K562 (cell line): ENCODE data around the gene NUF2. TPM values are rescaled to one million over a fixed set of nuclear protein-coding genes. Genes with fewer than 3 reads are reported as not detected.

ENCODE experiments used
- ATAC-seq: fragments of 200-7000 bp; cut with Tn5 transposase; 3 replicates; pipeline ENCODE4 v1.9.1; 2020; ENCODE audit warnings: moderate library complexity
- BruUV-seq: library from RNA; stranded (reverse); fragments of 400-500 nt; replicated peaks from 2 replicates; lab custom pipeline; 2021; lab: Mats Ljungman, UMichigan
- CTCF ChIA-PET: fragments of 300-600 bp; formaldehyde crosslinking; extraction: SDS; loops from one replicate; lab custom pipeline; 2021; ENCODE audit warnings: low intra/inter-chr PET ratio; lab: Yijun Ruan, JAX
- POLR2A ChIA-PET: fragments of 300-600, 350-650 bp; sonication (Branson Sonifier 250); formaldehyde crosslinking; extraction: SDS; loops from one replicate; lab custom pipeline; 2021; ENCODE audit warnings: antibody characterized with exemption, inconsistent platforms; lab: Yijun Ruan, JAX
- DNase-seq, 4 experiments: peaks; one replicate each; pipeline versions ENCODE4 v3.0.0 to v3.0.0-alpha.2; 2011 to 2018; ENCODE audit warnings: low spot score in 3 of 4, mixed read lengths in 3 of 4; ENCODE audit errors: extremely low read depth in 1 of 4
- FAIRE-seq: peaks from 2 replicates; lab custom pipeline; 2011; peaks lifted over from hg19 to GRCh38; lab: Jason Lieb, UNC
- H2AFZ ChIP-seq: 2 replicates; pipeline ENCODE4 v1.6.0; 2011; ENCODE audit warnings: low read depth, low read length, control low read depth, inconsistent platforms
- H3K27ac ChIP-seq: fragments of 200-600 bp; 3 replicates; pipeline ENCODE4 v1.8.0; 2011; ENCODE audit warnings: low read depth, mild to moderate bottlenecking, control low read depth, inconsistent platforms, low read length, moderate library complexity, mixed read lengths; ENCODE audit errors: extremely low read depth
- H3K27me3 ChIP-seq, 2 experiments: fragments of 300-600 bp in 1 of 2; 2 replicates in 1 of 2; 3 replicates in 1 of 2; pipeline versions ENCODE4 v1.6.0 to v1.8.0; 2011; ENCODE audit warnings: inconsistent platforms in 2 of 2, low read length in 2 of 2, mild to moderate bottlenecking in 1 of 2, mixed read lengths in 1 of 2, moderate library complexity in 1 of 2; ENCODE audit not compliant: control insufficient read depth in 2 of 2, insufficient read depth in 2 of 2
- H3K36me3 ChIP-seq: fragments of 300-600 bp; 3 replicates; pipeline ENCODE4 v1.8.0; 2011; ENCODE audit warnings: mild to moderate bottlenecking, low read length, inconsistent platforms; ENCODE audit not compliant: control insufficient read depth, insufficient read depth
- H3K4me1 ChIP-seq, 2 experiments: fragments of 200-600 bp in 1 of 2; replicated peaks in 1 of 2; 2 replicates in 1 of 2; 3 replicates in 1 of 2; pipeline versions ENCODE4 v1.5.1 to v1.8.0; 2011; ENCODE audit warnings: inconsistent platforms in 2 of 2, low read length in 2 of 2, mild to moderate bottlenecking in 1 of 2, mixed read lengths in 1 of 2, moderate library complexity in 1 of 2; ENCODE audit not compliant: control insufficient read depth in 2 of 2, insufficient read depth in 2 of 2
- H3K4me2 ChIP-seq: 2 replicates; pipeline ENCODE4 v1.6.1; 2011; ENCODE audit warnings: low read length, control low read depth, inconsistent platforms, mixed read lengths; ENCODE audit not compliant: insufficient read depth
- H3K4me3 ChIP-seq: fragments of 200-600 bp; sonication (generic), shearing (Covaris generic); 2 replicates; pipeline ENCODE4 v1.5.1; 2016; ENCODE audit warnings: control low read depth, inconsistent platforms
- H3K79me2 ChIP-seq: fragments of 200-600 bp; 3 replicates; pipeline ENCODE4 v1.8.0; 2011; ENCODE audit warnings: low read length, inconsistent platforms; ENCODE audit not compliant: control insufficient read depth, insufficient read depth
- H3K9ac ChIP-seq, 2 experiments: 2 replicates each; pipeline versions ENCODE4 v1.6.0 to v1.6.1; 2011; ENCODE audit warnings: low read depth in 2 of 2, low read length in 2 of 2, control low read depth in 1 of 2, inconsistent platforms in 1 of 2, mild to moderate bottlenecking in 1 of 2, mixed read lengths in 1 of 2; ENCODE audit not compliant: insufficient read depth in 1 of 2
- H3K9me1 ChIP-seq: one replicate; pipeline ENCODE4 v1.6.0; 2011; ENCODE audit warnings: inconsistent platforms, mild to moderate bottlenecking, low read length, moderate library complexity; ENCODE audit not compliant: control insufficient read depth, insufficient read depth
- H3K9me3 ChIP-seq: replicated peaks from 2 replicates; pipeline ENCODE4 v1.5.1; 2011; ENCODE audit warnings: low read depth, low read length, inconsistent platforms; ENCODE audit not compliant: control insufficient read depth, insufficient read depth
- H4K20me1 ChIP-seq: replicated peaks from 2 replicates; pipeline ENCODE4 v1.6.1; 2011; ENCODE audit warnings: low read length, inconsistent platforms, mixed read lengths; ENCODE audit not compliant: control insufficient read depth, insufficient read depth
- ARID4B ChIP-seq: sonication (generic); formaldehyde crosslinking; IDR thresholded peaks from 2 replicates; pipeline ENCODE4 v1.8.0; 2022; ENCODE audit warnings: mild to moderate bottlenecking, missing genetic modification reagents
- CBFA2T3 ChIP-seq: fragments of 450-650 bp; IDR thresholded peaks from 2 replicates; pipeline ENCODE4 v1.6.1; 2017
- CHD1 ChIP-seq: fragments of 200-600 bp; sonication (generic); IDR thresholded peaks from one replicate; pipeline ENCODE4 v1.6.1; 2012; ENCODE audit warnings: mild to moderate bottlenecking, moderate library complexity, low read length, inconsistent platforms
- CREB3L1 ChIP-seq: fragments of 450-650 bp; IDR thresholded peaks from 2 replicates; pipeline ENCODE4 v1.6.1; 2014; ENCODE audit warnings: low read depth, mild to moderate bottlenecking, moderate library complexity, borderline replicate concordance
- CTBP1 ChIP-seq: fragments of 450-650 bp; IDR thresholded peaks from 2 replicates; pipeline ENCODE4 v1.6.1; 2016; ENCODE audit warnings: borderline replicate concordance
- HMG20A ChIP-seq: fragments of 450-650 bp; formaldehyde crosslinking; conservative IDR thresholded peaks from 2 replicates; pipeline ENCODE4 v1.4.0; 2020; ENCODE audit warnings: mild to moderate bottlenecking, mixed read lengths
- MCM2 ChIP-seq: fragments of 450-650 bp; IDR thresholded peaks from 2 replicates; pipeline ENCODE4 v1.6.1; 2017; ENCODE audit warnings: low read depth, mild to moderate bottlenecking
- MEIS2 ChIP-seq: fragments of 450-650 bp; IDR thresholded peaks from 2 replicates; pipeline ENCODE4 v1.6.1; 2014; ENCODE audit warnings: mild to moderate bottlenecking; ENCODE audit not compliant: partially characterized antibody
- MIER1 ChIP-seq: fragments of 450-650 bp; IDR thresholded peaks from 2 replicates; pipeline ENCODE4 v1.6.1; 2016; ENCODE audit warnings: antibody characterized with exemption, mild to moderate bottlenecking, low read depth
- NELFE ChIP-seq: IDR thresholded peaks from 2 replicates; pipeline ENCODE4 v1.6.1; 2011; ENCODE audit warnings: mild to moderate bottlenecking; ENCODE audit not compliant: insufficient read depth, insufficient read length
- PHF21A ChIP-seq: fragments of 450-650 bp; IDR thresholded peaks from 2 replicates; pipeline ENCODE4 v1.6.1; 2017; ENCODE audit warnings: low read depth, borderline replicate concordance
- RBM22 ChIP-seq: fragments of 200-400 bp; formaldehyde crosslinking; IDR thresholded peaks from 2 replicates; pipeline ENCODE4 v1.6.1; 2018; ENCODE audit warnings: low read length, low read depth; ENCODE audit not compliant: poor library complexity, severe bottlenecking
- RFX7 ChIP-seq: fragments of 250-450 bp; sonication (Bioruptor Pico); IDR thresholded peaks from 2 replicates; pipeline ENCODE4 v1.5.1; 2021; ENCODE audit warnings: mild to moderate bottlenecking
- SMAD3 ChIP-seq: fragments of 450-650 bp; formaldehyde crosslinking; conservative IDR thresholded peaks from 2 replicates; pipeline ENCODE4 v1.4.0; 2020; ENCODE audit warnings: mild to moderate bottlenecking
- SOX6 ChIP-seq: fragments of 450-650 bp; IDR thresholded peaks from 2 replicates; pipeline ENCODE4 v1.6.1; 2014; ENCODE audit warnings: mild to moderate bottlenecking
- XRCC4 ChIP-seq: IDR thresholded peaks from one replicate; pipeline ENCODE4 v1.6.1; 2011; ENCODE audit not compliant: insufficient read depth, insufficient read length; ENCODE audit errors: extremely low read depth
- ZNF24 ChIP-seq: fragments of 450-650 bp; IDR thresholded peaks from 2 replicates; pipeline ENCODE4 v1.6.1; 2016
- ZNF507 ChIP-seq: conservative IDR thresholded peaks from 2 replicates; pipeline ENCODE4 v1.6.1; 2017; ENCODE audit warnings: missing genetic modification characterization, missing compliant biosample characterization
- WGBS: fragments of 100-300 bp; shearing (Covaris generic); methylation state at CpG from one replicate; pipeline ENCODE4 v1.1.6; 2016; ENCODE audit warnings: low coverage, mixed read lengths; ENCODE audit not compliant: insufficient coverage; ENCODE audit errors: missing lambda C conversion rate; 5-methylcytosine and 5-hydroxymethylcytosine counted together
- in situ Hi-C: fragments of 300-500 bp; cut with MboI; formaldehyde crosslinking; loops from 4 replicates; pipeline ENCODE4 v1.15.0; 2018; ENCODE audit warnings: inconsistent platforms, mixed read lengths
- intact Hi-C: fragments of 100-400 bp; cut with micrococcal nuclease; formaldehyde crosslinking; loops from 2 replicates; pipeline ENCODE4 v1.14.2; 2022
- polyA plus RNA-seq, 8 experiments: library from polyadenylated mRNA; depleted of rRNA in 4 of 8; stranded (reverse) in 5 of 8; unstranded in 3 of 8; fragments of >200 nt; fragmentation: Nextera tagmentation in 2 of 8; fragmentation: Illumina TruSeq in 1 of 8; extraction: Ambion mirVana in 2 of 8; extraction: Trizol in 1 of 8; gene quantifications; 2 replicates each; pipeline versions ENCODE4 v1.2.1 to v1.2.3, GENCODE V29; 2011 to 2014; ENCODE audit warnings: inconsistent platforms in 1 of 8, missing spikeins in 1 of 8
- total RNA-seq, 7 experiments: library from RNA; depleted of rRNA in 6 of 7; stranded (reverse); fragments of >200 nt in 6 of 7; fragmentation: Illumina TruSeq in 2 of 7; extraction: Trizol in 2 of 7; gene quantifications; 2 replicates each; pipeline versions ENCODE4 v1.2.1 to v1.2.3, GENCODE V29; 2011 to 2021; ENCODE audit warnings: low replicate concordance in 1 of 7
- TF ChIP-seq, protein P1 (sequence below): conservative IDR thresholded peaks from 2 replicates; pipeline ENCODE4 v1.6.1; 2011; ENCODE audit warnings: low read depth, mild to moderate bottlenecking, low read length; ENCODE audit not compliant: control insufficient read depth

The NUF2 gene
- total and polyA plus RNA-seq, 9 of the 15 experiments (the other 6 are each of a cell fraction or from before 2014, with no cell fraction given): 42.5 to 90.0 (median 60.3) TPM

DNA sequence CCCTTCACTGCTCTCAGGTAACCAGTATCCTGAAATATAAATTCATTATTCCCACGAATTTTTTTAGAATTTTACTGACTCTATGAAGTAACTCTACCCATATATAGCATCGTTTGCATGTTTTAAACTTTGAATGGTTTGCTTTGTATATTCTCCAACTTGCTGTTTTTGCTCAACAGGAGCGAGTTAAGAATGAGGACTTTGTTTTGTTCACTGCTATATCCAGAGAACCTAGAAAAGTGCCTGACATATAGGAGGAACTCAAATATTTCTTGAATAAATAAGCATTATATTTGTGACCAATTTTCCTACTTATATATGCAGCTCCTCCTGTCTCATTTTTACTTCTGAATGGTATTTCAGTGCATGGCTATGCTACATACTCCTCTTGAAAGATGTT lies 43.4 kb downstream of the NUF2 start:
- Histone ChIP-seq H3K9me1 (no peaks in the 10 kb centered on the region), H3K4me3 (no peak overlapping the region), H3K9me3 (no peaks in the 10 kb centered on the region), H4K20me1 (no peaks in the 10 kb centered on the region), H3K27ac (no peak overlapping the region), H3K27me3 (no peaks in the 10 kb centered on the region), H3K9ac (no peak overlapping the region), H3K79me2 (no peaks in the 10 kb centered on the region), H3K4me1 (no peaks in the 10 kb centered on the region), H3K36me3 (no peaks in the 10 kb centered on the region), H3K4me2 (no peak overlapping the region), H2AFZ (no peak overlapping the region)
- 0% methylated on average over 3 of the region's 3 CpGs for WGBS
- in situ Hi-C loops (no loop called here), intact Hi-C loops (no loop called here)
- DNase-seq: no peak
- no TSS peak for BruUV-seq
- ChIA-PET POLR2A (no interaction called here), CTCF (no interaction called here)
- FAIRE-seq: no peak
- no peak for ATAC-seq
- no peak for TF ChIP-seq RFX7 (CRISPR knock-in tag)
- TF ChIP-seq ZNF24: no peak
- TF ChIP-seq CHD1: no peak
- no peak for TF ChIP-seq MIER1
- TF ChIP-seq, protein P1, sequence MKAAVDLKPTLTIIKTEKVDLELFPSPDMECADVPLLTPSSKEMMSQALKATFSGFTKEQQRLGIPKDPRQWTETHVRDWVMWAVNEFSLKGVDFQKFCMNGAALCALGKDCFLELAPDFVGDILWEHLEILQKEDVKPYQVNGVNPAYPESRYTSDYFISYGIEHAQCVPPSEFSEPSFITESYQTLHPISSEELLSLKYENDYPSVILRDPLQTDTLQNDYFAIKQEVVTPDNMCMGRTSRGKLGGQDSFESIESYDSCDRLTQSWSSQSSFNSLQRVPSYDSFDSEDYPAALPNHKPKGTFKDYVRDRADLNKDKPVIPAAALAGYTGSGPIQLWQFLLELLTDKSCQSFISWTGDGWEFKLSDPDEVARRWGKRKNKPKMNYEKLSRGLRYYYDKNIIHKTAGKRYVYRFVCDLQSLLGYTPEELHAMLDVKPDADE: no peak
- no peak for TF ChIP-seq HMG20A (CRISPR knock-in tag)
- no peak for TF ChIP-seq SMAD3 (CRISPR knock-in tag)
- TF ChIP-seq SOX6: no peak
- TF ChIP-seq RBM22: no peak
- TF ChIP-seq CTBP1: no peak
- no peak for TF ChIP-seq MEIS2
- no peak for TF ChIP-seq XRCC4
- no peak for TF ChIP-seq PHF21A
- TF ChIP-seq CBFA2T3: no peak
- no peak for TF ChIP-seq ZNF507 (tag)
- TF ChIP-seq ARID4B (CRISPR knock-in tag): no peak
- no peak for TF ChIP-seq MCM2
- TF ChIP-seq CREB3L1: no peak
- TF ChIP-seq NELFE: no peak
